ENCODE data around the gene SLC30A2. TPM values are rescaled to one million over a fixed set of nuclear protein-coding genes. Genes with fewer than 3 reads are reported as not detected.

SLC30A2 gene
- total RNA-seq, 4 donors from 2014 or later: not detected

GRCh38 chr1:26041401-26041800, 4.5 kb downstream of the SLC30A2 start:
- H3K9me3 ChIP-seq: no peaks in the 10 kb centered on the region
- intact Hi-C loops (cut with DNase I): no loop called here
- peaks cover 7 to 16% (median 12%) of the 10 kb centered on the region in 3 donors for H3K4me1 ChIP-seq
- TF ChIP-seq POLR2A (IDR thresholded peaks at IDR 0.05) (no peak), CTCF (IDR thresholded peaks at IDR 0.05) (no peak)
- H3K27ac ChIP-seq: no peak overlapping the region
- no peak overlapping the region for H3K4me3 ChIP-seq
- peaks cover 8 to 82% (median 10%) of the 10 kb centered on the region in 4 donors for H3K27me3 ChIP-seq
- 41 to 75% methylated on average over 5 to 6 of the region's 7 CpGs for WGBS, 2 donors
- H3K36me3 ChIP-seq: no peaks in the 10 kb centered on the region
- no peak for DNase-seq

- no peak overlapping the region for H3K4me3 ChIP-seq
- no peak overlapping the region for H3K27ac ChIP-seq
- no peaks in the 10 kb centered on the region for H3K36me3 ChIP-seq
- H3K4me1 ChIP-seq: peaks cover 10 to 23% (median 12%) of the 10 kb centered on the region in 3 donors
- intact Hi-C loops (cut with DNase I): no loop called here
- peaks cover 0 to 73% (median 0%) of the 10 kb centered on the region in 4 donors for H3K27me3 ChIP-seq
- TF ChIP-seq POLR2A (IDR thresholded peaks at IDR 0.05): no peak
- no peak for TF ChIP-seq CTCF (IDR thresholded peaks at IDR 0.05)
- WGBS, 2 donors: no CpG with 5 or more reads among the region's 6 CpGs
- no peak for DNase-seq
- H3K9me3 ChIP-seq: no peaks in the 10 kb centered on the region
Measured at GRCh38 chr1:26038904-26039303, 7.0 kb downstream of the SLC30A2 start.

- peaks cover 0 to 73% (median 0%) of the 10 kb centered on the region in 4 donors for H3K27me3 ChIP-seq
- intact Hi-C loops (cut with DNase I): no loop called here
- WGBS, 2 donors: 33 to 60% methylated on average over 1 of the region's 6 CpGs
- no peaks in the 10 kb centered on the region for H3K9me3 ChIP-seq
- H3K36me3 ChIP-seq: no peaks in the 10 kb centered on the region
- H3K4me3 ChIP-seq: no peak overlapping the region
- TF ChIP-seq CTCF (IDR thresholded peaks at IDR 0.05): no peak
- no peak for TF ChIP-seq POLR2A (IDR thresholded peaks at IDR 0.05)
- DNase-seq: no peak
- H3K4me1 ChIP-seq: peaks cover 10 to 23% (median 12%) of the 10 kb centered on the region in 3 donors
- no peak overlapping the region for H3K27ac ChIP-seq
Measured at GRCh38 chr1:26038477-26038876, 7.4 kb downstream of the SLC30A2 start.

- 73 to 81% methylated on average over 3 to 6 of the region's 6 CpGs for WGBS, 2 donors
- intact Hi-C loops (cut with DNase I): no loop called here
- Histone ChIP-seq H3K27ac (no peak overlapping the region), H3K27me3 (peaks cover 0 to 73% (median 0%) of the 10 kb centered on the region in 4 donors), H3K9me3 (no peaks in the 10 kb centered on the region), H3K4me3 (no peak overlapping the region), H3K36me3 (no peaks in the 10 kb centered on the region), H3K4me1 (peaks cover 10 to 23% (median 12%) of the 10 kb centered on the region in 3 donors)
- no peak for DNase-seq
- no peak for TF ChIP-seq CTCF (IDR thresholded peaks at IDR 0.05)
- no peak for TF ChIP-seq POLR2A (IDR thresholded peaks at IDR 0.05)
Measured at GRCh38 chr1:26037904-26038303, 8.0 kb downstream of the SLC30A2 start.

- Histone ChIP-seq H3K4me3 (no peak overlapping the region), H3K9me3 (no peaks in the 10 kb centered on the region), H3K27ac (no peak overlapping the region), H3K27me3 (peaks cover 0 to 70% (median 0%) of the 10 kb centered on the region in 4 donors), H3K36me3 (no peaks in the 10 kb centered on the region), H3K4me1 (peaks cover 10 to 23% (median 12%) of the 10 kb centered on the region in 3 donors)
- 75 to 81% methylated on average over 2 to 7 of the region's 11 CpGs for WGBS, 2 donors
- no peak for DNase-seq
- TF ChIP-seq POLR2A (IDR thresholded peaks at IDR 0.05) (no peak), CTCF (IDR thresholded peaks at IDR 0.05) (no peak)
- intact Hi-C loops (cut with DNase I): no loop called here
Measured at GRCh38 chr1:26036756-26037281, 9.1 kb downstream of the SLC30A2 start.

Data from esophagus squamous epithelium (tissue), 5 donors.